Progenitor cell of endocrine pancreas (in vitro differentiated cells): ENCODE data around the gene SCGN. TPM values are rescaled to one million over a fixed set of nuclear protein-coding genes. Genes with fewer than 3 reads are reported as not detected.

Experiments
- DNase-seq: peaks from one replicate; pipeline ENCODE4 v3.0.0; 2021; ENCODE audit warnings: low spot score; ENCODE audit not compliant: unreplicated experiment
- H3K27ac Mint-ChIP-seq: 2 replicates; pipeline ENCODE4 v1.8.0; 2021; ENCODE audit warnings: mild to moderate bottlenecking, moderate library complexity, mixed read lengths
- H3K27me3 Mint-ChIP-seq: 2 replicates; pipeline ENCODE4 v1.8.0; 2021; ENCODE audit warnings: mixed read lengths
- H3K36me3 Mint-ChIP-seq: 2 replicates; pipeline ENCODE4 v1.8.0; 2022; ENCODE audit warnings: mixed read lengths; ENCODE audit not compliant: insufficient read depth
- H3K4me1 Mint-ChIP-seq: 2 replicates; pipeline ENCODE4 v1.8.0; 2021; ENCODE audit warnings: low read depth, mixed read lengths
- H3K4me3 Mint-ChIP-seq: 2 replicates; pipeline ENCODE4 v1.8.0; 2021; ENCODE audit warnings: low read depth, mild to moderate bottlenecking, moderate library complexity, mixed read lengths
- H3K9me3 Mint-ChIP-seq: 2 replicates; pipeline ENCODE4 v1.8.0; 2021; ENCODE audit warnings: low read depth, mixed read lengths
- total RNA-seq: library from RNA; stranded (reverse); gene quantifications from 2 replicates; pipeline ENCODE4 v1.2.1, GENCODE V29; 2021
- TF ChIP-seq, protein P1 (sequence below): fragments of 200-600 bp; sonication (generic); IDR thresholded peaks from one replicate; pipeline ENCODE4 v1.5.0; 2021; ENCODE audit warnings: antibody characterized with exemption, mild to moderate bottlenecking; ENCODE audit not compliant: unreplicated experiment

Gene SCGN
- total RNA-seq, 1 donor from 2014 or later: 95.0 TPM

DNA sequence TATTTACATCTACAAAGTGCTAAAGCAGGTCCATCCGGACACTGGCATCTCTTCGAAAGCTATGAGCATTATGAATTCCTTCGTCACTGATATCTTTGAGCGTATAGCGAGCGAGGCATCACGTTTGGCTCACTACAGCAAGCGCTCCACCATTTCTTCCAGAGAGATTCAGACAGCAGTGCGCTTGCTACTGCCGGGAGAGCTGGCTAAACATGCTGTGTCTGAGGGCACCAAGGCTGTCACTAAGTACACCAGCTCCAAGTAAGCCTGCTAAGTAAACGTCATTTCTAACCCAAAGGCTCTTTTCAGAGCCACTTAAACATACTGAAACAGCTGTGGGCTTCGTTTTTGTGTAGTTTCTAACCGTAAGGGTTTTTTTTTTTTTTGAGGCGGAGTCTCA lies 75.0 kb downstream of the SCGN start:
- TF ChIP-seq, protein P1, sequence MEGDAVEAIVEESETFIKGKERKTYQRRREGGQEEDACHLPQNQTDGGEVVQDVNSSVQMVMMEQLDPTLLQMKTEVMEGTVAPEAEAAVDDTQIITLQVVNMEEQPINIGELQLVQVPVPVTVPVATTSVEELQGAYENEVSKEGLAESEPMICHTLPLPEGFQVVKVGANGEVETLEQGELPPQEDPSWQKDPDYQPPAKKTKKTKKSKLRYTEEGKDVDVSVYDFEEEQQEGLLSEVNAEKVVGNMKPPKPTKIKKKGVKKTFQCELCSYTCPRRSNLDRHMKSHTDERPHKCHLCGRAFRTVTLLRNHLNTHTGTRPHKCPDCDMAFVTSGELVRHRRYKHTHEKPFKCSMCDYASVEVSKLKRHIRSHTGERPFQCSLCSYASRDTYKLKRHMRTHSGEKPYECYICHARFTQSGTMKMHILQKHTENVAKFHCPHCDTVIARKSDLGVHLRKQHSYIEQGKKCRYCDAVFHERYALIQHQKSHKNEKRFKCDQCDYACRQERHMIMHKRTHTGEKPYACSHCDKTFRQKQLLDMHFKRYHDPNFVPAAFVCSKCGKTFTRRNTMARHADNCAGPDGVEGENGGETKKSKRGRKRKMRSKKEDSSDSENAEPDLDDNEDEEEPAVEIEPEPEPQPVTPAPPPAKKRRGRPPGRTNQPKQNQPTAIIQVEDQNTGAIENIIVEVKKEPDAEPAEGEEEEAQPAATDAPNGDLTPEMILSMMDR: no peak
- H3K27me3 Mint-ChIP-seq: no peaks in the 10 kb centered on the region
- DNase-seq: no peak
- no peaks in the 10 kb centered on the region for H3K4me1 Mint-ChIP-seq
- peaks cover 5% of the 10 kb centered on the region for H3K36me3 Mint-ChIP-seq
- H3K9me3 Mint-ChIP-seq: peaks cover 3% of the 10 kb centered on the region
- H3K4me3 Mint-ChIP-seq: no peak overlapping the region
- no peak overlapping the region for H3K27ac Mint-ChIP-seq

DNA sequence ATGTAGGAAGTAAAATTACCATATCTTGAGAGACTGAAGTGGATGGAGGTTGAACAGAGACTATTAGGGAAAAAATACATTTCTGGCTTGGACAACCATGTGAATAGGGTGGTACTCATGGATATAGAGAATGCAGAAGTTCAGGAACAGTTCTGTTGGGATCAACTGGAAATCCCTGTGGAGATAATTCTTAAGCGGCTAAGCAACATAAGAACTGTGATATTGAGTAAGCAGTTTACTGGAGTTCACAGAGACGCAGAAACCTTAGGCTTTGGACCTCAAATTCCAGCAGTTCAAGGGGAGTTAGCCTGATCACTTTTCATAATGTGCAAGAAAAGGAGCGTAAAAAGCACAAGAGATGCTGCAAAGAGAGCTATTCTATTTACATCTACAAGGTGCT lies 78.9 kb downstream of the SCGN start:
- no peak overlapping the region for H3K27ac Mint-ChIP-seq
- H3K27me3 Mint-ChIP-seq: no peaks in the 10 kb centered on the region
- H3K36me3 Mint-ChIP-seq: peaks cover 4% of the 10 kb centered on the region
- H3K4me3 Mint-ChIP-seq: no peak overlapping the region
- no peak for DNase-seq
- H3K4me1 Mint-ChIP-seq: no peaks in the 10 kb centered on the region
- peaks cover 3% of the 10 kb centered on the region for H3K9me3 Mint-ChIP-seq
- TF ChIP-seq, protein P1: no peak

DNA sequence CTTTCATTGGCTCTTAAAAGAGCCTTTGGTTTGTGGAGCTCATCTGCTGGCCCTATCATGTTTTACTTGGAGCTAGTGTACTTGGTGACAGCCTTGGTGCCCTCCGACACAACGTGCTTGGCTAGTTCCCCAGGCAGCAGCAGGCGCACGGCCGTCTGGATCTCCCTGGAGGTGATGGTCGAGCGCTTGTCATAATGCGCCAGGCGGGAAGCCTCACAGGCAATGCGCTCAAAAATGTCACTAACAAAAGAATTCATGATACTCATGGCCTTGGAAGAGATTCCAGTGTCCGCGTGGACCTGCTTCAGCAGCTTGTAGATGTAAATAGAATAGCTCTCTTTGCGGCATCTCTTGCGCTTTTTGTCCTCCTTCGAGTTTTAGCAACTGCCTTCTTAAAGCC lies 79.7 kb downstream of the SCGN start:
- Mint-ChIP-seq H3K27ac (no peak overlapping the region), H3K4me1 (no peaks in the 10 kb centered on the region), H3K4me3 (no peak overlapping the region), H3K9me3 (peaks cover 8% of the 10 kb centered on the region), H3K36me3 (peaks cover 4% of the 10 kb centered on the region), H3K27me3 (no peaks in the 10 kb centered on the region)
- TF ChIP-seq, protein P1: no peak
- DNase-seq: no peak

DNA sequence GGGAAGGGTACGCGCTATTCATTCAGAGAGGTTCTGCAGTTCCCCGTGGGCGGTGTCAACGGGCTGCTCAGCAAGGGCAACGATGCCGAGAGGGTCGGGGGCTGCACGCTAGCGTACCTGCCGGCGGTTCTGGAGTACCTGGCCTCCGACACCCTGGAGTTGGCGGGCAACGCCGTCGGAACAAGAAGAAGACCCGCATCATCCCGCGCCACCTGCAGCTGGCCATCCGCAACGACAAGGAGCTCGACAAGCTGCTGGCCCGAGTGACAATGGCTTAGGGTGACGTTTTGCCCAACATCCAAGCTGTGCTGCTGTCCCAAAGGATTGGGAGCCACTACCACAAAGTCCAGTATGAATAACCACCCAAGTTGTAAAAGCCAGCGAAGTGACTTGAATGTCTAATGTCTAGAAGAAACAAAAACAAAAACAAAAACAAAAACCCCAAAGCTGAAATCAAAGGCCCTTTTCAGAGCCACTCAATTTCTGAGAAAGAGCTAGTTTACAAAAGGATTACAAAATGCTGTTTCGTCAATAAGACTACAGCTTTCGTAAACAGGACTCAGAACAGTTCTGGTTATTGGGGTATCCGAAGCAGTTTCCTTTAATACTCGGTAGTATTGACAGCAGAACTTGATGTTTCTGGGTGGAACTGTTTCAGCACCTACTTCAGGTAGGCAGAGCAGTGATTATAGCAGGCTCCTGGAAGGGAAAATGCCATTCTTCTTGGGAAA lies 80.6 kb downstream of the SCGN start:
- TF ChIP-seq, protein P1: no peak
- no peak for DNase-seq
- H3K9me3 Mint-ChIP-seq: peaks cover 13% of the 10 kb centered on the region
- no peak overlapping the region for H3K27ac Mint-ChIP-seq
- H3K4me3 Mint-ChIP-seq: no peak overlapping the region
- H3K27me3 Mint-ChIP-seq: no peaks in the 10 kb centered on the region
- peaks cover 5% of the 10 kb centered on the region for H3K36me3 Mint-ChIP-seq
- H3K4me1 Mint-ChIP-seq: no peaks in the 10 kb centered on the region

DNA sequence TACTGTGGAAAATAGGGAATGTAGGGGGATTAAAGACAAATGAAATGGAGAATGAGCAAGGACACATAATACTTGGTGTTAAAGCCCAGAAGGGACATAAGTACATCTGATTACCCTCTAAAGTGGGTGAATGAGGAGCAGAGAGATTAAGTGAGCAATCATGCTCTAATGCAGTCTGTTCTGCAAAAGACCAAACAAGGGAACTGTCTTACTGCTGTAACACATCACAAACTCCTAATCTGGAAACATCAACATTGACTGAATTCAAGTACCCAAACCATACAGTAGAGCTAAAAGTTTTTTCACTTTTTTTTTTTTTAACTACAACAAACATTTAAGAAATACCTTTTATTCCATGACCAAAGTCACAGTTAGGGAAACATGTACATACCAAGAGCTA lies 83.2 kb downstream of the SCGN start:
- peaks cover 7% of the 10 kb centered on the region for H3K36me3 Mint-ChIP-seq
- H3K4me1 Mint-ChIP-seq: no peaks in the 10 kb centered on the region
- no peaks in the 10 kb centered on the region for H3K27me3 Mint-ChIP-seq
- no peak overlapping the region for H3K27ac Mint-ChIP-seq
- TF ChIP-seq, protein P1: no peak
- no peak overlapping the region for H3K4me3 Mint-ChIP-seq
- H3K9me3 Mint-ChIP-seq: peaks cover 14% of the 10 kb centered on the region
- no peak for DNase-seq
